ENCODE results near the gene CRIP1.
A peak's percentile ranks its signal among the peaks of the same experiment; 100 is the strongest.

The CRIP1 gene

DNA sequence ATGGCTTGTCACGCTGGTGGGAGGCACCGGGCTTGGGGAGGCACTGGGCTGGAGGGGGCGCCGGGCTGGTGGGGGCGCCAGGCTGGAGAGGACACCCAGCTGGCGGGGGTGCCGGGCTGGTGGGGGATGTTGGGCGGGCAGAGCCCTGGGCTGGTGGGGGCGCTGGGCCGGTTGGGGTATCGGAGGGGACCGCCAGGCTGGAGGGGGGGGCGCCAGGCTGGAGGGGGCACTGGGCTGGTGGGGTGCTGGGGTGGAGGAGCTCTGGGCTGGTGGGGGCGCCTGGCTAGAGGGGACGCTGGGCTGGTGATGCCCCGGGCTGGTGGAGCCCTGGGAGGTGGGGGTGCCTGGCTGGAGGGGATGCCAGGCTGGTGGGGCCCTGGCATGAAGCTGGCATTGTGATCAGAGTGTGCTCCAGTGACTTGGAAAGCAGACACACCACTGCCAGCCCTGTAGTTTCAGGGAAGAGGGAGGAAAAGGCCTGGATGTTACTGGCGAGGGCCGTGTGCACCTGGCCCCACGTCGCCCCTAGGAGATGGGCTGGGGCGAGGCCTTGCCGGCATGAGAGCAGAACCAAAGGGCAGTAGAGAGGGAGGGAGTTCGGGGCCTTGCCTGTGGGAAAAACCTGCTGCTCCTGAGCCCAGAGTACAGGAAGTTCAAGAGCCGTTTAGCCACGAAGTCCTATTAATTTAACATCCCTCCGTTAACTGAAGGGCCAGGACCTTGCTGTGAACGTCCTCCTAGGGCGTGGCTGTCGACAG, 17.4 kb downstream of the CRIP1 start:
- DNase-seq (ENCODE audit: low read depth in 3 of 3), result no peak

DNA sequence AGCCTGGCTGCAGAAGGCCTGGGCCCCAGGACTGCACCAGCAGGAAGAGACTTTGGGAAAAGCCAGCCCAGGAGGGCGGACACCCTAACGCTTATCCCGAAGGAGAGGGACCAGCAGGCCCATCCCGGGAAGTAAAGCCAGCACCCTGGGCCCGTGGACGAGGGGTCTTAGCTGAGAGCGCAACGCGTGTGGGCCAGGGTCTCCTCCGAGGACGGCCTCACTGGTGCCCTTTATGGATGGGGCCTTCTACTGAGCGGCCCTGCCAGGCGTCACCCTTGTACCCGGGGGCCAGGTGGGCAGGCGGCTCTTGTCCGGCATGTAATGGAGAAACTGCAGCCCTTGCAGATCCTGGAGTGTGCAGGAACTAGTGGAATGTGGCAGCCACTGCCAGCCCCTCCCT, 18.4 kb downstream of the CRIP1 start:
- DNase-seq (ENCODE audit: low read depth in 3 of 3), result no peak

DNA sequence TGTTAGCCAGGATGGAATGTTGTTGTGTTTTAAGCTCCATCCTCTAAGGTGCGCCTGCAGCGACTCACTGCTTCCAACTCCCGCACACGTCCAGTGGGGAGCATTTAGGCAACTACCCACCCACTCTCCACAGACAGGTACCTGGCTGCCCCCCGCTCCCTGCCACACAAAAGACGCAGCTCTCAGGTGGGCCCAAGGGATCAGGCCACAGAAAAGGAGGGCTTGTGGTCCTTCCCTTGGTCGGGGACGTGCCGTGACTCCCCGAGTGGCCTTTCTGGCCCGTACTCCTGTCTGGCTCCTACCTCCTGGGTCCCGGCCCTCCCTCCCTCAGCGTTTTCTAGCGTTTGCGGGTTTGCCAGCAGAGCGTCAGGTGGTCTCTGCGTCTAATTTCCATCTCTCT, 20.6 kb downstream of the CRIP1 start:
- no peak for DNase-seq (ENCODE audit: low read depth in 3 of 3)

- DNase-seq (ENCODE audit: low read depth in 3 of 3), result no peak
Observed at GRCh38 chr14:105508069-105508468, 21.4 kb downstream of the CRIP1 start.

- DNase-seq (ENCODE audit: low read depth in 3 of 3), result no peak
Observed at GRCh38 chr14:105508601-105509000, 21.9 kb downstream of the CRIP1 start.

DNA sequence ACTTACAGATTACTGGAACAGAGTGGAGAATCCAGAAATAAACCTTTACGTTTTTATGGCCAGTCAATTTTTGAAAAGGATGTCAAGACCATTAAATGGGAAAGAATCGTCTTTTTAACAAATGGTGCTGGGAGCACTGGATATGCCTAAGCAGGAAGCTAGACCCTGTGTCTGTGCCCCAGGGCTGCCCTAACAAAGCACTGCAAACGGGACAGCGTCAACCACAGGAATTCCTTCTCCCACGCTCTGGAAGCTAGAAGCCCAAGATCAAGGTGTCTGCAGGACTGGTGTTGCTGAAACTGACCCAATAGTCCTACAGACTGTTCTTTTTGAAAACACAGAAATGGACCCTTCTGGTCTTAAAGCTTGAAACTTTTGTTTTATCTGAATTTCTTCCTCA, 30.4 kb downstream of the CRIP1 start:
- DNase-seq (ENCODE audit: low read depth in 3 of 3), result no peak

DNA sequence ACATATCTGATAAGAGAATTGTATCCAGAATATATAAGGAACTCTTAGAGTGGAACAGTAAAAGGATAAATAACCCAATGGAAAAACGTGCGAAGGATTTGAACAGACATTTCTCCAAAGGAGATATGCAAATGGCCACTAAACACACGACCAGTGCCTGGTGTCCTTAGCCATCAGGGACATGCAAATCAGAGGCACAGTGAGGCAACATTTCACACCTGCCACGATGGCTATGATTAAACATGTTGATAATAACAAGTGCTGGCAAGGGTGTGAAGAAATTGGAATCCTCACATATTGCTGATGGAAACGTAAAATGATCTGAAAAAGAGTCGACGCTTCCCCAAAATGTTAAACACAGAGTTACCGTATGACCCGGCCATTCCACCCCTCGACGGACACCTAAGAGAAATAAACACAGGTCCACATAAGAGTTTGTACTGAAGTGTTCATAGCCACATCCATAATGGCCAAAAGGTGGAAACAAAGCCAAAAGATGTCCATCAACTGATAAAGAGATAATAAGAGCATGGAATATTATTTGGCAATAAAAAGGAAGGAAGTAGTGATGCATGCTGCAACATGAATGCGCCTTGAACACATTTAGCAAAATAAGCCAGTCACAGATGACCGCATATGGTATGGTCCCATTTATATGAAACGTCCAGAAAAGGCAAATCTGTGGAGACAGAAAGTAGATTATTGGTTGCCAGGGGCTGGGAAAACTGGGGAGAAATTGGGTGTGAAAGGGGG, 33.4 kb downstream of the CRIP1 start:
- DNase-seq (ENCODE audit: low read depth in 3 of 3), result no peak

GRCh38 chr14:105525326-105525725, 38.6 kb downstream of the CRIP1 start:
- no peak for DNase-seq (ENCODE audit: low read depth in 3 of 3)

GRCh38 chr14:105525861-105526775, 39.4 kb downstream of the CRIP1 start, which contains the start of gene TMEM121:
TSS of gene TMEM121 (plus strand) at chr14:105526583. CDS start at chr14:105528835, 2,252 bp downstream.
- peak in 1 of 3 experiments; percentile 24 for DNase-seq (ENCODE audit: low read depth in 3 of 3)

GRCh38 chr14:105526776-105527380, 40.2 kb downstream of the CRIP1 start:
- no peak for DNase-seq (ENCODE audit: low read depth in 3 of 3)

GRCh38 chr14:105527381-105527825, 40.7 kb downstream of the CRIP1 start:
- DNase-seq (ENCODE audit: low read depth in 3 of 3), result no peak

GRCh38 chr14:105527826-105528585, 41.3 kb downstream of the CRIP1 start:
- peak; percentile 64 to 71 (median 69) for DNase-seq (ENCODE audit: low read depth in 3 of 3)

DNA sequence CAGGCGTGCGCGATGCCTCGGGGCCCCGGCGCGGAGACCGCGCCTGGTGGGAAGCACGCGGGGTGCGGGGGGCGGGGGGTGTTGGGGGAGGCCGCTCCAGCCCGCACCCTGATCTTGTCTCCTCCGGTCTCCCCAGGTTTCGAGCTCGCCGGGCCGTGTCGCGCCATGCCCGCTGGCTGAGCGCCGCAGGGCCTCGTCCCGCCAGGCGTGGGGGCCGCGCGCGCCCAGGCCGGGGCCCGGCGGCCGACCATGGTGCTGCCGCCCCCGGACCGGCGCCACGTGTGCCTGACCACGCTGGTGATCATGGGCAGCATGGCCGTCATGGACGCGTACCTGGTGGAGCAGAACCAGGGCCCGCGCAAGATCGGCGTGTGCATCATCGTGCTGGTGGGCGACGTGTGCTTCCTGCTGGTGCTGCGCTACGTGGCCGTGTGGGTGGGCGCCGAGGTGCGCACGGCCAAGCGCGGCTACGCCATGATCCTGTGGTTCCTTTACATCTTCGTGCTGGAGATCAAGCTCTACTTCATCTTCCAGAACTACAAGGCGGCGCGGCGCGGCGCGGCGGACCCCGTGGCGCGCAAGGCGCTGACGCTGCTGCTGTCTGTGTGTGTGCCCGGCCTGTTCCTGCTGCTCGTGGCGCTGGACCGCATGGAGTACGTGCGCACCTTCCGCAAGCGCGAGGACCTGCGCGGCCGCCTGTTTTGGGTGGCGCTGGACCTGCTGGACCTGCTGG, 42.1 kb downstream of the CRIP1 start:
- DNase-seq (ENCODE audit: low read depth in 3 of 3), result peak; percentile 48 to 65 (median 52)

DNA sequence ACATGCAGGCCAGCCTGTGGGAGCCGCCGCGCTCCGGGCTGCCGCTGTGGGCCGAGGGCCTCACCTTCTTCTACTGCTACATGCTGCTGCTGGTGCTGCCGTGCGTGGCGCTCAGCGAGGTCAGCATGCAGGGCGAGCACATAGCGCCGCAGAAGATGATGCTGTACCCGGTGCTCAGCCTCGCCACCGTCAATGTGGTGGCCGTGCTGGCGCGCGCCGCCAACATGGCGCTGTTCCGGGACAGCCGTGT, 42.6 kb downstream of the CRIP1 start:
- no peak for DNase-seq (ENCODE audit: low read depth in 3 of 3)

- peak in 2 of 3 experiments; percentile 35 to 45 for DNase-seq (ENCODE audit: low read depth in 3 of 3)
Observed at GRCh38 chr14:105529569-105530284, 43.0 kb downstream of the CRIP1 start.

DNA sequence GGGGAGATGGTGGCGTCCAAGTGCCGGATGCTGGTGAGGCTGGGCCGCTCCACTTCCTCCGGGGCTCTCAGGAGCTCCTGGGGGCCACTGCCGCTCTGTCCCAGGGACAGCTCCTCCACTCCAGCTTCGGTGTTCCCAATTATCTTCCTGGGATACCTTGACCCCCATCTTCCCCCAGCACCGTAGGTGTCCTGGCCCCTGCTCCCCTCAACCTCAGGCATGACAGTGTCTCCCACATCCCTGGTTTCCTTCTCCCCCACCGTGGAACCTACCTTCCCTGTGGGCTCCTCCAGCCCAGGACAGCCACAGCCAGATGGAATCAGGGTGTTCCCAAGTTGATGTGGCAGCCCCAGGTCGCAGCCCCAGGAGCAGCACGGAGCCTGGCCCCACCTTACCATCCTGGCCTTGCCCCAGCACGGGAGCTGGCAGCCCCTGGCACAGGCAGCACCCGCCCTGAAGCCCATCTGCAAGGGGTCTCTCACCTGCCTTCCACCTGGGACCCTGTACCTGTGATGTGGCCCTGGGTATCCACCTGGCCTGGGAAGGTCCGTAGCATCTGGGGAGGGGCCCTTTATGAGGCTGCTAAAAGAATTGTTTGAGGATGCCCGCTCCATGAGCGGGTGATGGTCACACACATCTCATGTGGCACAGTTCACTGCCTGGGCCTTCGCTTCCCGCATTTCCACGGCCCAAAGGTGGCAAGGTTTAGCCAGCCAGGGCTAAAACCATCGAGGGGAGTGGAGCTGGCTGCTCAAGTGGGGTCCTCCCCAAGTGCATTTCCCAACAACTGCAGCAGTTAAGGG, 43.8 kb downstream of the CRIP1 start:
- DNase-seq (ENCODE audit: low read depth in 3 of 3), result no peak

DNA sequence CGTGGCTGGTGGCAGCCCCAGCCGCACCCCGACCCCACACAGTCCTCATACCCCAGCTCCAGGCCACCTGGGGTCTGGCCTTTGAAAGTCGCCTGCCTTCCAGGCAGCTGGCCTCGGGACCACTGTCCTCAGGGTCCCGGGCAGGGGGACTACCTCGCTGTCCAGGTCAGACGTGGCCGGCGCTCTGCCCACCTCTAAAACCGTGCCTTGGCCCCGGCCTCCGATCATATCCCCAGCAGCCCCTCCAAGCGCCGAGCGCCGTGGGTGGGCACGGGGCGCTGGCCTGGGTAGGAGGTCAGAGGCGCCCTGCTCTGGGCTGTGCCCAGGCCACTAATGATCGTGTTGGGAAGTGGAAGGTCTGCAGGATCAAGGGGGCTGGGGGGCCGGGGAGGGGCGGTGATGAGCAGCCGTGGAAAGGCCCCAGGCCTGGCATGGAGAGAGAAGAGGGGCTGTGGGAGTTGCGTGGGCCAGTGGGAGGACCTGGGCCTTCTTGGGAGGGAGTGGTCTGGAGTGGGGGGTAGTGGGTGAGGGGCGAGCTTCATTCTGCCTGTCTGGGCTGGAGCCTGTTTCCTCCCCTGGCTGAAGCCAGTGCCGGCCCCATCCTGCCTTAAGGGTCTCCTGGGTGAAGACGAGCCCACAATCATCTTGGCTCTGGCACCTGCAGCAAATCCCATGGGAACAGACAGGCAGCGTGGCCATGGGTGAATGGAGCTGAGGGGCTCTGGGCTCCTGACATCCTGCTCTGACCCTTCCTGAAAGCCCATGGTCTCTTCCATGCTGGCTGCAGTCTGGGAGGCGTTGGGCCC, 44.6 kb downstream of the CRIP1 start:
- no peak for DNase-seq (ENCODE audit: low read depth in 3 of 3)

Data from stimulated activated CD4-positive, alpha-beta T cell treated with anti-CD3 and anti-CD28 coated beads, TNF-alpha, amount 100 ng/mL, for 4 hours (primary cell).